Measurements from ENCODE around the gene ILK.

The ILK gene

GRCh38 chr11:6638429-6638828 is 34.9 kb downstream of the ILK start:
- no peak for FAIRE-seq

DNA sequence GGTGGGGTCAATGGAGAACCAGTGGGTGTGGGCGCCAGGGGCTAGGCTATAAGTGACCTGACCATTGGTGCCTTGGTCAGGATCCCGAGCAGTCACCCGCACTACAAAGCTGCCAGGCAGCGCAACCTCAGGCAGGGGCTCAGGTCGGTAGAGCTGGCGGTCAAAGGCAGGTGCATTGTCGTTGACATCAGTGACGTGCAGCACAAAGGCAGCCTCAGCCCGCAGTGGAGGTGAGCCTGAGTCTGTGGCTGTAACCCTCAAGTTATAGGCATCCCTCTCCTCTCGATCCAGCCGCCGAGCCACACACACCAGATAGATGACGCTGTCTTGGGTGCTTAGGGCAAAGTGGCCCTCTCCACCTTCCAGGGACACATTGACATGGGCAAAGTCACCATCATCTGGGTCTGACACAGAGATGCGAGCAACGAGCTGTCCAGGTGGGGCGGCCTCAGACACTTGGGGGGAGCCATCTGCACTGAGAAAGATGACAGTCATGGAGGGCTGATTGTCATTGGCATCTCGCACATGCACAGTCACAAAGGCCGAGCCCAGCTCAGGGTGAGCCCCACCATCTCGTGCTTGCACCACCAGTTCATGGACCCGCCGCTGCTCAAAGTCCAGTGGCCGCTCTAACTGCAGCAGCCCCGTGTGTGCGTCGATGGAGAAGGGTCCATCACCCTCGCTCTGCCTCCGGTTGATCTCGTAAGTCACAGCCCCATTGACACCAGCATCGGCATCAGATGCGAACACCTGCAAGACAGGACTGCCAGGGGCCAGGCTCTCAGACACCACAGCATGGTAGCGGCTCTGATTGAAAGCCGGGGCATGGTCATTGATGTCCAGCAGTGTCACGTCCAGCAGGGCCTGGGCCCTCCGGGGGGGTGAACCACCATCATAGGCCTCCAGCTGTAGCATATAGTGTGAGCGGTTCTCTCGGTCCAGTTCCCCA is 36.7 kb downstream of the ILK start:
- no peak for FAIRE-seq

GRCh38 chr11:6640985-6641701 is 37.6 kb downstream of the ILK start:
- FAIRE-seq = no peak

DNA sequence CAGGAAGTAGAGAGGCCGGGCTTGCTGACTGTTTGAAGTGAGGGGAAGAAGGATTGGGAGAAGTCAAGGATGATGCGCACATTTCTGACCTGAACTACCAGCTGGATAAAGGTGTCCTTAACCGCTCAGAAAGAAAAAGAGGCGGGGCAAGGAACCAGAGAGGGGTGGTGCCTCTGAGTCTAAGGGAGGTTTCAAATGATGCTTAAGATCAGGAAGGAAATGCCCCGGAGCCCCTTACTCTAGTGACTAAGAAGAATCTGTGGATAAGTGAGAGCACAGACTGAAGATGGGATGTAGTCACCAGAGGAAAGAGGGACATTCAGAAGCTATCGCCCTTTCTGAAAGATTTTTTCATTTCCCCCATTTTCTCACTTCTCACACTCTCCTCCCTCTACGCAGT is 39.4 kb downstream of the ILK start:
- no peak for FAIRE-seq

DNA sequence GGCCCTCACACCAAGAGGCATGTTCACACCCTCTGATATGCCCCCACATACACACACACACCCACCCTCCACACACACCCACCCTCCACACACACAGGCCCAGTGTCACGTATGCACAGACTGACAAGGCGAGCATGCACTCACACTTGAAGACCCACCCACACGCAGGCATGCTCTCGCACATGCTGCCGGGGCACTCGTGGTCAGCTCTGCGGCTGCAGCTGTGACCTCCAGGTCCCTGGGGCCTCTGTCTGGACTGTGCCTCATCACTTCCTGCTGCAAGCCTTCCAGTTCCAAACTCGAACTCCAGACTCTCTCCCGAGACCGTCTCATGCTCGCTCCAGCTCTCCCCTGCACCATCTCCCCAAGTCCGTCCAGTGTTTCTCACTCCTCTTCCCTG is 42.5 kb downstream of the ILK start:
- FAIRE-seq = no peak

- FAIRE-seq = no peak
Measured at GRCh38 chr11:6646576-6646917, 43.0 kb downstream of the ILK start.

DNA sequence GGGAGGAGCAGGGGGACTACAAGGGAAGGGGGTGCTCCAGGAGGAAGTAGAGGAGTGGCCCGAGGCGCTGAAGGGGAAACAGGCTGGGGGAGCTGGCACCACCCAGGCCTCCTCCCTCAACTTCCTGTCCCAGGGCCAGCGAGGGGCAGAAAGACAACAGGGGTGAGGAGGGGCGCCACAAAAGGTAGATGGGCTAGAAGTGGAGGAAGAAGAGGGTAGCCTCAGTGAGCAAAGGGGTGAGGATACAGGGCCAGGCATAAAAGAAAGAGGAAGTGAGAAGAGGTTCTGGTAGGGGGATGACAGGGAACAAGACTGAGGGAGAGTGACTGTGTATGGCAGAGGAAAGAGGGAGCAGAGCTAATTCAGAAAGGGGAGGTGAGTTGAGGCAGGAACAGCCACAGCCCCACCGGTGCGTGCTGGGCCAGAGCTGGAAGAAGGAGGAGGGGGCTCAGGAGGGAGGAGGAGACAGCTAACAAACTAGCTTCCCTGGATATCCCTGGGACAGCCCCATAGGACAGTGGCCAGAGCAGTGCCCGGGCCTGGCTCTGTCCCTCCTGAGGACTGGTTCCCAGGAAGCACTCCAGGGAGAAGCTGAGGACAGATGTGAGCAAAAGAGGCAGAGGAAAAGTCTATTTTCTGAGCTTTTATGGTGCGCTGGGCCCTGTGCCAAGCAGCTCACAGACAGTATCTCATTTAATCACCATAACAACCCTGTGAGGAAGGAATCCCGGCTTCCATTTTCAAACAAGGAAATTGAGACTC is 43.5 kb downstream of the ILK start:
- no peak for FAIRE-seq

DNA sequence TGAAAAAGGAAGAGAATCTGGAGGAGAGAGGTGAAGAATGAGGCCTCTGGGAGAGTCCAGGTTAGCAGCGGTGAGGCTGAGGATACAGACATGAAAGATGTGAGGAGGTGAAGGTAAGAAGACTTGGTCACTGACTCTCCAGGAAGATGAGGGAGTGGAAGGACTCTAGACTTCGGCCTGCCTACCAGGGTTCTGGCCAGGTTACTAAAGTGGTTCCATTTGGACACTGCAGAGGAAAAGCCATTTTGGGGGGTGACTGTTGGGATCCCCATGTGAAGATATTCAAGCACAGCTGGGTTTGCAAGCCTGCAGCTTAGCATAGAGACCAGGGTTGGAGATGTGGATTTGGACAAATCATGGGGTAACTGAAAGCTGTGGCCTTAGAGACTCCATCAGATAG is 44.3 kb downstream of the ILK start:
- no peak for FAIRE-seq

DNA sequence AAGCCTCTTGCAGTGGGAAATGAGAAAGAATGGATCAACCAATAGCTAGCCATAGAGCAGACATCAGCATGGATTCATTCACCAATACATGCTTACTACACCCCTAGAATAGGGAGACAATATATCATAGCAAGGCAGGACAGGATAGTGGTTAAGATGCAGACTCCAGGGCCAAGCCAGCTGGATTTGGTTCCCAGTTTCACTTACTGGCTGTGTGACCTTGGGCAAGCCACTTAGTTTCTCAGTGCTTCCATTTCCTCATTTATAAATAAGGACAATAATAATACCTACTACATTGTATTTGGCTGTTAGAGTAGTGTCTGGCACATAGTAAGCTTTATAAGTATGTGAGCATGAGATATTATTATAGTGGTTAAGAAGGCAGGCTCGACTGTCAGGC is 44.9 kb downstream of the ILK start:
- FAIRE-seq = no peak

DNA sequence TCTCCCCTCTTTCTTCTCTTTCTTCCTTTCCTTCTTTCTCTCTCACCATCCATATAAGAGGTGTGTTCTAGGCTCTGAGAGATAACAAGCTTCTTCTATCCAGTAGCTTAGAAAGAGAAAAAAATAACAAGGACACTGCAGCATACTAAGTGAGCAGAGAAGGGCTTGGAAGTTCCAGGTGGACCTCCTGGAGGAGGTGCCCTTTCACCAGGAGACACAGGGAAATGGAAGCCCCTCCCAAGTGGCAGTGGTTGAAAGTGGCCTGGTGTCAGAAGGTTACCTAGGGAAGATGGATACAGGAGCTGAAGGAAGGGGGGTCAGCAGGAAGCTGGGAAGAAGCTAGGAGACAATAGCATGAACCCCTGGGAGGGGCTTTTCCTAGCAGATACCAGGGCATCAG is 46.5 kb downstream of the ILK start:
- no peak for FAIRE-seq

DNA sequence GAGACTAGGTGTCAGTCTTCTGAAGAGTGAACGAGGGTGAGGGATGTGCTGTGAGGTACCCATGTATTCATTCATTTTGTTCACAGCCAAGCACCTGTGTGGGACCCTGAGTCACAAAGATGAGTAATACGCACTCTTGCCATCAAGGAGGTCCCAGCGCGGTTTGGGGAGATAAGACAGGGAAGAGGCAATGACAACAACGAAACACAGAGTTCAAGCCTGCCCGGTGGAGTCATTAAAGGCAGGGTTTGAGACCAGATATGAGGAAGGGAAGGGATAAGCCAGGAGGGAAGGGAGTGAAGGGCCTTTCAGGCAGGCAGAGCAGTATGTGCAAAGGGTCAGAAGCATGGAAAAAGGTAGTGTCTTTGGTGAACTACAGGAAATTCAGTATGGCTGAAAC is 47.4 kb downstream of the ILK start:
- FAIRE-seq = no peak

- FAIRE-seq = no peak
Measured at GRCh38 chr11:6652182-6652581, 48.6 kb downstream of the ILK start.

DNA sequence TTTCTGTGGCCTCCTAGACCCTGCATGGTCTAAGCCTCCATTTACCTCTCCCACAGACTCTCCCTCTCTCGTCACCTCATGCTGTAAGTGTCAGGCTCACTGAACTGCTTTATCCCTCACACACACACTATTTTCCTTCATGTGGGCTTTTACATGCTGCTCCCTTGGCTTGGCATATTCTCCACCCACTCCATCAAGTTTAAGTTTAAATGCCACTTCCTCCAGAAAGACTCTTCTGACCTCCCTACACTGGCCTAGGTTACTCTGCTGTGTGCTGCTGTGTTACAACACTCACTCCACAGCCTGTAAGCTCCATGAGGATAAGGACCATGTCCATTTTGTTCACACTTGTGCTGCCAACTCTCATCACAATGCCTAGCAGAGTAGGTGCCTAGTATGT is 49.5 kb downstream of the ILK start:
- no peak for FAIRE-seq

DNA sequence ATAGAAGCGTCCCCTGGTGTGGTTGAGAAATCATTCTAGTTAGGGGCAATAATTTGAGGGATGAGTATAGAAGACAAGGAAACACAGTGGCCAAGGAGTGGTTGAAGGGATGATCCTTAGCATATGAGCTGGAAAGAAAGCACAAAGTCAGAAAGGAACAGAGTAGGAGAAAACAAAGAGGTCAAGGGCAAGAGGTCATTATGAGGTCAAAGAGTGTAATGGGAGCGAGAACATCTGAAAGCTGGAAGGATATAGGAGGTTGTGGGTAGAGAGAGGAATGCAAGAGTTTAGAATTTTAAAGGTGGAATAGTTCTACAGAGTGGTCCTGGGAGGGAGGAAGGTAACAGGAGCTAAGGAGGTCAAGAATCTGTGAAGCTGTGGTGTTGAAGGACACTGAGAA is 50.1 kb downstream of the ILK start:
- FAIRE-seq = no peak

DNA sequence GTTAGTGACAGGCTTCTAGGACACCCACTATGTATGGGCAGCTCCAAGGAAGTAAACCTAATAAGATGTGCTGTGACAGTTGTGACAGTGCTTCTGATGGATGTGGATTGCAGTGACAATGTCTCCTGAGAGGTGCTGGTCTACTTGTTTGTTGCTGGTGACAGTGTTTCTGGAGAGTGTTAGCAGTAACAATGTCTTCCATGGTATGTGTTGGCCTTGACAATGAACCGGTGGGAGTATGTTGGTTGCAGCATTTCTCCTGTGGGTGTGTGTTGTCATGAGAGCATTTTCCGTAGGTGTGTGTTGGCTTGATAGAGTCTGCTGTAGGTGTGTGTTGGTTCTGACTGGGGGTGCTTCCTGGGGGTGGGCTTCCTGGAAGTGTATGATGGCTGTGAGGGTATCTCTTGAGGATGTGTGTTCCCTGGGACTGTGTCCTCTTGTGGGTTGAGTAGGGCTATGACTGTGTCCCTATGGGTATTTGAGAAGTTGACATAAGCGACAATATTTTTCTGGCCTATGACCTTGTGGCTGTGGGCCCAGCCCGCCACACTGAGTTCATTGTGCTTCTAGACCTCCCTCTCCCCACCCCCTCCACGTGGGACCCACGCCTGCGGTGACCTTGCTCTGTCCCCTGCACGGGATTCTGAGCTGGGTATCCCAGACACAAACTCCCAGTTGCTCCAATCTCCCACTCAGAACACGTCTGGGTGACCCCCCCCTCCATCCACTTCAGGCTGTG is 50.9 kb downstream of the ILK start:
- FAIRE-seq = no peak

DNA sequence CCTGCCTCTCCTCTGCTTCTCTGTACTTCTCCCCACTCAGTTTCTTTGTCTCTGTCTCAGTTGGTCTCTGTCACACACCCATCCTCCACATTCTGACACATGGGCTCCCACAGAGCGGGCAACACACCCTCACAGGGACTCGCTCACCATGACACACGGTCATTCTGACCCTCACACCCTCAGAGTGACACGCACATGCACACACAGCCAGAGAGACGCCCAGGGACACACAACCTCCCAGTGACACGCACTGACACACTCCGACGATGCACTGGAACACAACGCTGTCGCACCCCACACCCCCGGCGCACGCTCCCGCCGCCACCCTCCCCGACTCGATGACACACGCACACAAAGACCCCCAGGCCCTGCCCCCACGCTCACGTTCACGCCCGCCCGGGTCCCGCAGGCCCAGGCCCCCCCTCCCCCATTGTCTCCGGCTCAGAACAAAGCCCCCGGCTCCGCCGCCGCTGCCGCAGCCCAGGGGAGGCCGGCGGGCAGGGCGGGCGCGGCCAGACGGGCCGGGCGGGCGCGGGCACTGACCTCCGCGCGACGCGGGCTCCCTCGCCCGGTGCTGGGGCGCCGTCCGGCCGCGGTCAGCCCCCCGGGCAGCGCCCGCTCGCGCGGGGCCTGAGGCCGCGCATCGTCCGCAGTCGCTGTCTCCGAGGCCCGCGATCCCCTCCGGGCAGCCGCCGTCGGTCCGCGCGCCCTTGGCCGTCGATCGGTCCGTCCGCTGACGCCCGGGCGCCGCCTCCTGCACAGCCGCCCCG is 51.6 kb downstream of the ILK start:
- no peak for FAIRE-seq

DNA sequence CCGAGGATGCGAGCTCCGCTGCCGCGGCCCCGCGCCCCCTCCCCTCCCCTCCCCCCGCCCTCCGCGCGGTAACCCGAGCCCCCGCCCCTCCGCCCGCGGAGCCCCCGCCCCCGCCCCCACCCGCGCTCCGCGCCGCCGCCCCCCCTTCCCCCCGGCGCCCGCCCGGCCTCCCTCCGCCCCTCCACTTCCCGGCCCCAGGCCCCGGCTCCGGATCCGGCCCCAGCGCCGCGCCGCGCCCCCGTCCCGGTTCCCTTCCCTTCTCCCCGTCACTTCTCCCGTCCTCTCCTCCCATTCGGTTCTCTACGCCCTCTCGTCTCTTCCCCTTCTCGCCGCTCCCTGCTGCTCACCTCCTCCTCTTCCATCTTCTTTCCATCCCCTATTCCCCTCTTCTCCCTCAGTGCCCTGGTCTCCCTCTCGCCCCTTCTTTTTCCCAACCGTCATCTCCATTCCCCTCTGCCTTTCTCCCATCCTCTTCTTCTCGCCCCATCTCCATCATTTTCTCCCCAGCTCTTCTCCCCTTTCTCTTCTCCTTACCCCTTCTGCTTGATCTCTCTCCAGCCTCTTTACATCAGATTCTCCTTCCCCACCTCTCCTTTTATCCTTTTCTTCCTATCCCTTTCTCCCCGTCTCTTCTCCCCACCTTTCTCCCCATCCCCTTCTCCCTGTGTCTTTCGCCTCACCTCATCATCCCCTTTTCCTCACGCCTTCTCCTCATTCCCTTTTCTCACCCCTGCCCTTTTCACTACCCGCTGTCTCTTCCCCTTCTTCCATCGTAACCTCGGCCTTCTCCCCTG is 52.4 kb downstream of the ILK start, which contains the start of gene DCHS1:
TSS of gene DCHS1 (minus strand) at position 20 of the 794 bp plus-strand sequence. CDS start 14,196 bp downstream, outside the sequence.
- FAIRE-seq = no peak

DNA sequence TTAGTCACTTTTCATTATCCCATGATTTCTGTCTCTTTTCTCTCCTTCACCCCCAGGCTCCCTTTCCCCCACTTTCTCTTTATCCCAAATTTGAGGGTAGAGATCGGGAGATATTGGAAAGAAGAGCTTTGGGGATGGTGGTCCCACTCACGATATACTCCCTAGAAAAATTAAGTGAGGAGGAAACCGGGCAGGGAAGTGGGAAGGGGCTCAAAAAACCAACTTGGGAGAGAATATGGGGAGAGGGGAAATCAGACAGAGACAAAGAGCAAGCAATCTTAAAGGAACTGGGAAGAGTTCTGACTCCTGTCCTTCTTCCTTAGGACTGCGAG is 53.0 kb downstream of the ILK start:
- FAIRE-seq = no peak

- no peak for FAIRE-seq
Measured at GRCh38 chr11:6656936-6657335, 53.4 kb downstream of the ILK start.

GRCh38 chr11:6657346-6657745 is 53.8 kb downstream of the ILK start:
- FAIRE-seq = no peak

GRCh38 chr11:6658647-6659046 is 55.1 kb downstream of the ILK start:
- FAIRE-seq = no peak
